Cardiac fibroblast (primary cell): ENCODE data around the gene UHRF2.
A peak's percentile ranks its signal among the peaks of the same experiment; 100 is the strongest.

Experiments
- DNase-seq, 2 donors: peaks; one replicate each; pipeline versions ENCODE4 v3.0.0 to v3.0.0-alpha.2; 2010; ENCODE audit warnings: low read depth in 2 of 2
- H3K4me3 ChIP-seq, 2 donors: replicated peaks in 1 of 2; 1 replicate in 1 of 2; 2 replicates in 1 of 2; pipeline ENCODE4 v1.5.1; 2011; ENCODE audit warnings: low read depth in 2 of 2, low read length in 2 of 2, mild to moderate bottlenecking in 2 of 2, moderate library complexity in 1 of 2
- CTCF ChIP-seq: IDR thresholded peaks from one replicate; pipeline ENCODE4 v1.5.1; 2011; ENCODE audit warnings: low read depth, mild to moderate bottlenecking, low read length, inconsistent platforms

Gene UHRF2

DNA sequence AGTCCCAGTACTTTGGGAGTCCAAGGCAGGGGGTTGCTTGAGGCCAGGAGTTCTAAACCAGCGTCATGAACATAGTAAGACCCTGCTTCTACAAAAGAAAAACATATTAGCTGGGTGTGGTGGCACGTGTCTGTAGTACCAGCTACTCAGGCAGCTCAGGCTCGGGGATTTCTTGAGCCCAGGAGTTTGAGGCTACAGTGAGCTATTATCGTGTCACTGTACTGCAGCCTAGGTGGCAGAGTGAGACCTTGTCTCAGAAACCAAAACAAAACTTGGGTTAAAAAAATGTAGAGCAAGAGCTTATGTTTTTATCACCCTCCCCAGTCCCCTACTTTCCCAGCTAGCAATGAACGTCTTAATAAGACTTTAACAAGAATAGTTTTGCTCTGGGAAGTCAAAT, 46.7 kb downstream of the UHRF2 start:
- DNase-seq = no peak
- H3K4me3 ChIP-seq = no peak overlapping the region
- TF ChIP-seq CTCF = no peak

DNA sequence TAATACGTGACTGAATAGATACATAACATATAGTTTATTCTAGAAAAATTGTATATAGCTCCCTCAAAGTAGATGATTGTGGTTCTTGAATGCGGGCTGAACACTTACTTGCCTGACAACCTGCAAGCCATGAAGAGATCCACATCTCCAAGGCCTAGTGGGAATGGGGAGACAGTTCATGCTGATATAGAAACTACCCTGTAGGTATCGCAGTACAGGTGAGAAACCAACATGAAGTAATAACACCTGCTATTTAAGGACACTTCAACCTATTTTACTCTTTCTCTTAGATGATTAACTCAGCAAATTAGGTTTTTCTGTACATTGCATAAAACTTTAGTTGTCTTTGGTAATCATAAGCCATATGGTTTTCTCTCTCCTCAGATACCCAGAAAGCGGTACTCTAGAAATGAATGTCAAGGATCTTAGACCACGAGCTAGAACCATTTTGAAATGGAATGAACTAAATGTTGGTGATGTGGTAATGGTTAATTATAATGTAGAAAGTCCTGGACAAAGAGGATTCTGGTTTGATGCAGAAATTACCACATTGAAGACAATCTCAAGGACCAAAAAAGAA, 47.3 kb downstream of the UHRF2 start:
- TF ChIP-seq CTCF = no peak
- no peak for DNase-seq
- H3K4me3 ChIP-seq = no peak overlapping the region

- no peak for DNase-seq
- TF ChIP-seq CTCF = no peak
- H3K4me3 ChIP-seq = no peak overlapping the region
Measured at GRCh38 chr9:6461619-6462018, 48.6 kb downstream of the UHRF2 start.

GRCh38 chr9:6467006-6467625, 54.1 kb downstream of the UHRF2 start:
- peak; percentile 17 to 76 for DNase-seq
- no peak for TF ChIP-seq CTCF
- H3K4me3 ChIP-seq = no peak overlapping the region

- no peak for DNase-seq
- no peak overlapping the region for H3K4me3 ChIP-seq
- TF ChIP-seq CTCF = no peak
Measured at GRCh38 chr9:6471231-6471850, 58.3 kb downstream of the UHRF2 start.

GRCh38 chr9:6473151-6473550, 60.2 kb downstream of the UHRF2 start:
- TF ChIP-seq CTCF = no peak
- DNase-seq = no peak
- no peak overlapping the region for H3K4me3 ChIP-seq
